ENCODE data around the gene NCF2. TPM values are rescaled to one million over a fixed set of nuclear protein-coding genes. Genes with fewer than 3 reads are reported as not detected.

NCF2 gene
- total and polyA plus RNA-seq, 2 donors (not counting 1 experiment from before 2014, with no cell fraction given), result 9.9 to 10.5 TPM

DNA sequence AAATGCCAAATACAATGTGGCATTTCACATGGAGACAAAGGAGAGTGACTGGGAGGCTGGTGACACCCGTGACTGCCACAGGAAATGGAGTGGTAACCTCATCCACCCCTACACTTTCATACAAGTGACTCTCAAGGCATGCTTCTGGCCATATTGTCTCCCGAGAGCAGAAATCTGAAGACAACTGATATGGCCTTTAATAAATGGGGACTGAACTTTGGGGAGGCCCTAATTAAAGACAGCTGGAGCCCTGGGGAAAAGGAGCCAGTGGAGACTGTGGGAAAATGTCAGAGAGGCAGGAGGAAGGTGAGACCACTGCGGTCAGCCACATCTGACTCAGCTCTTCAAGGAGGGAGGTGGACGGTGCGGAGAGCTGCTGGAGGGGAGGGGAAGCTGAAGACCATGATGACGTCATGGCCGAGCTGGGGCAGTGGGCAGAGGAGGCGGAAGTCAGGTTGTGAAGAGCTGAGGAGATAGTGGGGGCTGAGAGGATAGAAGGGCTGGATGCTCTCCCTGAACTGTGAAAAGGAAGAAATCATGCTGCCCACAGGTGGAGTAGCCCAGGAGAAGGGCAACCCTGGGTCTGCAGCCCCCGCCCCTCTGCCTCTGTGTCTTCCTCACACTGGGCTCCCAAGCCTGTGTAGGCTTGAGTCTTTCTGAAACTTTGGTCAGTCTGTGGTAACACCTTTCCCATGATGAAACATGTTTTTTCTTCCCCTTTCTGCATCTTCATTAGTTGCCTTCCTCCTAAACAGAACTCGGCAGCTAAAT, 14.0 kb upstream of the NCF2 start:
- Mint-ChIP-seq H3K27me3 (no peaks in the 10 kb centered on the region), H3K4me3 (peak overlapping the region; percentile 53), H3K4me1 (peaks cover 38% of the 10 kb centered on the region), H3K9me3 (ENCODE audit: insufficient read depth) (no peaks in the 10 kb centered on the region), H3K27ac (peak overlapping the region; percentile 84)
- no peaks in the 10 kb centered on the region for H3K36me3 ChIP-seq (replicated peaks in 1 of 2; ENCODE audit: control extremely low read depth in 1 of 2, control insufficient read depth in 1 of 2, extremely low read depth in 1 of 2, insufficient read depth in 2 of 2, low read length in 1 of 2)
- no peak for DNase-seq
- POLR2A ChIA-PET, result no interaction called here
- H3K4me3 ChIP-seq (ENCODE audit: control extremely low read depth in 1 of 5, extremely low read depth in 1 of 5, insufficient read depth in 1 of 5, low read depth in 2 of 5, low read length in 4 of 5), result no peak overlapping the region
- peak; percentile 44 for ATAC-seq (ENCODE audit: low read depth)
- H3K27ac ChIP-seq (ENCODE audit: low read length in 2 of 2), result peak overlapping the region in 1 of 2 donors; percentile 22
- no peak overlapping the region for H3K9ac ChIP-seq (ENCODE audit: low read length)
- intact Hi-C loops (cut with micrococcal nuclease), result no loop called here
- H3K27me3 ChIP-seq (replicated peaks in 1 of 4; ENCODE audit: control extremely low read depth in 1 of 4, control insufficient read depth in 3 of 4, insufficient read depth in 4 of 4, low read length in 3 of 4), result no peaks in the 10 kb centered on the region
- no peaks in the 10 kb centered on the region for H4K20me1 ChIP-seq (ENCODE audit: control insufficient read depth, insufficient read depth, low read length, poor library complexity, severe bottlenecking)
- peak overlapping the region; percentile 7 for H3K4me2 ChIP-seq (replicated peaks; ENCODE audit: low read depth, low read length, poor library complexity, severe bottlenecking)
- 68% methylated on average over 9 of the region's 10 CpGs for WGBS (ENCODE audit: insufficient coverage)
- no peaks in the 10 kb centered on the region for H3K9me3 ChIP-seq (ENCODE audit: control extremely low read depth in 1 of 3, control insufficient read depth in 2 of 3, insufficient read depth in 1 of 3, low read length in 2 of 3)
- TF ChIP-seq EZH2 (IDR thresholded peaks at IDR 0.05; ENCODE audit: borderline replicate concordance, insufficient read depth, low read depth, low read length, poor library complexity, severe bottlenecking), result no peak
- TF ChIP-seq CTCF (IDR thresholded peaks at IDR 0.05), result no peak
- H3K4me1 ChIP-seq (ENCODE audit: control insufficient read depth in 2 of 2, insufficient read depth in 2 of 2, low read length in 2 of 2), result peaks cover 28 to 39% of the 10 kb centered on the region in 2 donors
- CTCF ChIA-PET, result interaction anchor here (1.5 kb wide), 1 partner anchor 14 kb away, joined by 4 read pairs; the partner anchor contains the start of gene NCF2
- no peaks in the 10 kb centered on the region for H3K79me2 ChIP-seq (ENCODE audit: control insufficient read depth, insufficient read depth, low read length)
- no peak overlapping the region for H2AFZ ChIP-seq (ENCODE audit: insufficient read depth, low read depth, low read length, poor library complexity, severe bottlenecking)

GRCh38 chr1:183602510-183602909, 12.3 kb upstream of the NCF2 start:
- H3K36me3 ChIP-seq (replicated peaks in 1 of 2; ENCODE audit: control extremely low read depth in 1 of 2, control insufficient read depth in 1 of 2, extremely low read depth in 1 of 2, insufficient read depth in 2 of 2, low read length in 1 of 2), result no peaks in the 10 kb centered on the region
- no peak for ATAC-seq (ENCODE audit: low read depth)
- no peaks in the 10 kb centered on the region for H3K27me3 ChIP-seq (replicated peaks in 1 of 4; ENCODE audit: control extremely low read depth in 1 of 4, control insufficient read depth in 3 of 4, insufficient read depth in 4 of 4, low read length in 3 of 4)
- intact Hi-C loops (cut with micrococcal nuclease), result no loop called here
- no peak overlapping the region for H3K4me2 ChIP-seq (replicated peaks; ENCODE audit: low read depth, low read length, poor library complexity, severe bottlenecking)
- Mint-ChIP-seq H3K9me3 (ENCODE audit: insufficient read depth) (no peaks in the 10 kb centered on the region), H3K4me1 (peaks cover 29% of the 10 kb centered on the region), H3K4me3 (no peak overlapping the region), H3K27me3 (no peaks in the 10 kb centered on the region), H3K27ac (no peak overlapping the region)
- H3K9ac ChIP-seq (ENCODE audit: low read length), result no peak overlapping the region
- H3K4me1 ChIP-seq (ENCODE audit: control insufficient read depth in 2 of 2, insufficient read depth in 2 of 2, low read length in 2 of 2), result peaks cover 17 to 27% of the 10 kb centered on the region in 2 donors
- DNase-seq, result no peak
- TF ChIP-seq CTCF (IDR thresholded peaks at IDR 0.05) (no peak), EZH2 (IDR thresholded peaks at IDR 0.05; ENCODE audit: borderline replicate concordance, insufficient read depth, low read depth, low read length, poor library complexity, severe bottlenecking) (no peak)
- POLR2A ChIA-PET, result no interaction called here
- no peak overlapping the region for H3K27ac ChIP-seq (ENCODE audit: low read length in 2 of 2)
- 100% methylated on average over 1 of the region's 1 CpG for WGBS (ENCODE audit: insufficient coverage)
- no peaks in the 10 kb centered on the region for H4K20me1 ChIP-seq (ENCODE audit: control insufficient read depth, insufficient read depth, low read length, poor library complexity, severe bottlenecking)
- CTCF ChIA-PET, result no interaction called here
- H2AFZ ChIP-seq (ENCODE audit: insufficient read depth, low read depth, low read length, poor library complexity, severe bottlenecking), result no peak overlapping the region
- no peaks in the 10 kb centered on the region for H3K79me2 ChIP-seq (ENCODE audit: control insufficient read depth, insufficient read depth, low read length)
- H3K4me3 ChIP-seq (ENCODE audit: control extremely low read depth in 1 of 5, extremely low read depth in 1 of 5, insufficient read depth in 1 of 5, low read depth in 2 of 5, low read length in 4 of 5), result no peak overlapping the region
- no peaks in the 10 kb centered on the region for H3K9me3 ChIP-seq (ENCODE audit: control extremely low read depth in 1 of 3, control insufficient read depth in 2 of 3, insufficient read depth in 1 of 3, low read length in 2 of 3)

All from B cell (primary cell).